Small intestine (tissue), 7 donors: ENCODE results near the gene COL6A3. TPM values are rescaled to one million over a fixed set of nuclear protein-coding genes. Genes with fewer than 3 reads are reported as not detected.
A peak's percentile ranks its signal among the peaks of the same experiment; 100 is the strongest.

Source experiments
- DNase-seq, 2 donors: peaks; one replicate each; pipeline versions ENCODE4 v3.0.0 to v3.0.0-alpha.2; 2013
- FAIRE-seq: peaks from 2 replicates; lab custom pipeline; 2012; peaks lifted over from hg19 to GRCh38; lab: Jason Lieb, UNC
- H3K27ac ChIP-seq, 3 donors: one replicate each; pipeline ENCODE4 v1.5.1; 2013; ENCODE audit warnings: low read length in 2 of 3, mild to moderate bottlenecking in 2 of 3, control low read depth in 1 of 3, inconsistent platforms in 1 of 3, low read depth in 1 of 3, moderate library complexity in 1 of 3
- H3K27me3 ChIP-seq, 3 donors: one replicate each; pipeline ENCODE4 v1.6.1; 2013; ENCODE audit warnings: low read length in 3 of 3, inconsistent platforms in 1 of 3; ENCODE audit not compliant: control insufficient read depth in 3 of 3, insufficient read depth in 3 of 3
- H3K36me3 ChIP-seq, 3 donors: one replicate each; pipeline ENCODE4 v1.6.1; 2013; ENCODE audit warnings: low read length in 3 of 3, inconsistent platforms in 1 of 3, low read depth in 1 of 3, mild to moderate bottlenecking in 1 of 3, moderate library complexity in 1 of 3; ENCODE audit not compliant: control insufficient read depth in 3 of 3, insufficient read depth in 2 of 3
- H3K4me1 ChIP-seq, 3 donors: one replicate each; pipeline ENCODE4 v1.6.1; 2013; ENCODE audit warnings: low read length in 2 of 3, inconsistent platforms in 1 of 3, low read depth in 1 of 3, mild to moderate bottlenecking in 1 of 3, moderate library complexity in 1 of 3; ENCODE audit not compliant: control insufficient read depth in 3 of 3, insufficient read depth in 2 of 3
- H3K4me3 ChIP-seq, 3 donors: one replicate each; pipeline ENCODE4 v1.5.1; 2013; ENCODE audit warnings: low read length in 3 of 3, control low read depth in 1 of 3, inconsistent platforms in 1 of 3, low read depth in 1 of 3, mild to moderate bottlenecking in 1 of 3, moderate library complexity in 1 of 3
- H3K9me3 ChIP-seq, 2 donors: one replicate each; pipeline ENCODE4 v1.6.1; 2013; ENCODE audit warnings: low read depth in 1 of 2, low read length in 1 of 2; ENCODE audit not compliant: control insufficient read depth in 2 of 2, insufficient read depth in 1 of 2
- WGBS, 3 donors: extraction: QIAGEN DNeasy Blood & Tissue Kit; methylation state at CpG; one replicate each; pipeline ENCODE4 v1.1.7; 2013; 5-methylcytosine and 5-hydroxymethylcytosine counted together
- polyA plus RNA-seq, 4 donors: library from polyadenylated mRNA; stranded (reverse) in 3 of 4; unstranded in 1 of 4; fragments of 200-250 nt in 3 of 4; fragments of 120-200 nt in 1 of 4; gene quantifications; one replicate each; pipeline versions ENCODE4 v1.2.1 to v1.2.3, GENCODE V29; 2013
- donor health status: healthy with polysubstance abuse.
- donor health status: control.
- donor health status: control.
- donor health status: Bipolar disorder and iron deficiency.
- donor health status: healthy.

The COL6A3 gene
- polyA plus RNA-seq, 4 donors = 0.89 to 92.4 (median 26.7) TPM

DNA sequence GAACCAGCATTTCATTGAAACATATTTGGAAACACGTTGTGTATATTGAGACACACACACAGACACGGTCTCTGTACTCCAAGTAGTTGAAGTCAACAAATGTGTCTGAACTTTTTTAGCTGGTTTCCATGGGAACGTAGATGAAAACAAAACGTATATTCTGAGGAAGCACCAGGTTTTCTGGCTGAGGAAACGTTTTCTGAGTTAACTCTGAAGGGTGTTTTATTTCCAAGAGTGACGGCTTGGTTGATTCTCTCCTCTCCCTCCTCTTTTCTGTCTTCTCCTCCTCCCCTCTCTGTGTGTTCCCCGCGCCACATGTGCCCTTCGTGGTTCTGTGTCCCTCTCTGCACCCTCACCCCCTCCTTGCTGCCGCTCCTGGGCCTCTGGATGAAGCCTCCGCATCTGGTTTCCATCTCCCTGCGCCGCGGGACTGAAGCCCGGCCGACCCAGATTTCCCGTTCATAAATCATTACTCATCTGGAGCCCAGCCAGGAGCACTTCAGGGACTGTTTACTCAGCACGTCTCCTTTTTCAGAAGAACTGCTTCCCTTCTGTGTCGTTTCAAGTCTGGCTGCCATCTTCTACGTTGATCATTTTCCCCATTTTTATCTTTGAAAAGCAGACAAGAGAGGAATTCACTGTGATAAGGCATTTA is 122.7 kb downstream of the COL6A3 start:
- WGBS, 3 donors = 3 to 4% (median 3%) methylated on average over 20 of the region's 20 CpGs

DNA sequence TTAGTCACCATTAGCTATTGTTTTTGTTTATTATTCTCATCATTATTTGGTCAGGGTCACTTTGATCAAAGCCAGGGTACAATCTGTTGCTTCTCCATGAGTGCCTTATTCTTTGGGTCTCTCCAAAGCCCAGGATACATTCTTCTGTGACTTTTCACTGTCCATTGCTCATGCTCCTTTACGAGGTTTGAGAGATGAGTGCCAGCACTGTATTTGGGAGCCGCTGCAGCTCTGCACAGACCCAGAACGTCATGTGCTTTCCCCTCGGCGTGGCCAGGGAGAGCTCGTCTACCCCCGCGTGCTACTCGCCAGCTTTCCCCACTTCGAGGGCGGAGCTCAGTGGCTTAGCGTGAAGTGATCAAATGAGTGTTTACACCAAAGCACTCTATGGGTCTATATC is 123.7 kb downstream of the COL6A3 start:
- WGBS, 3 donors = 62 to 79% (median 74%) methylated on average over 12 of the region's 12 CpGs
- Histone ChIP-seq H3K4me1 (peaks cover 0 to 28% (median 0%) of the 10 kb centered on the region in 3 donors), H3K27ac (peak overlapping the region in 2 of 3 donors; percentile 76 to 80), H3K36me3 (no peaks in the 10 kb centered on the region), H3K4me3 (no peak overlapping the region), H3K27me3 (no peaks in the 10 kb centered on the region), H3K9me3 (peaks cover 0 to 7% of the 10 kb centered on the region in 2 donors)
- no peak for FAIRE-seq
- DNase-seq = no peak

More for the DNA sequence above, 122.7 kb downstream of the COL6A3 start:
- peak overlapping the region in 1 of 3 donors; percentile 8 for H3K4me3 ChIP-seq
- DNase-seq (peak; percentile 92 to 95), FAIRE-seq (no peak)
- H3K27ac ChIP-seq = peak overlapping the region in 2 of 3 donors; percentile 80
- peaks cover 0 to 7% of the 10 kb centered on the region in 2 donors for H3K9me3 ChIP-seq
- peaks cover 0 to 28% (median 0%) of the 10 kb centered on the region in 3 donors for H3K4me1 ChIP-seq
- no peaks in the 10 kb centered on the region for H3K27me3 ChIP-seq
- no peaks in the 10 kb centered on the region for H3K36me3 ChIP-seq

DNA sequence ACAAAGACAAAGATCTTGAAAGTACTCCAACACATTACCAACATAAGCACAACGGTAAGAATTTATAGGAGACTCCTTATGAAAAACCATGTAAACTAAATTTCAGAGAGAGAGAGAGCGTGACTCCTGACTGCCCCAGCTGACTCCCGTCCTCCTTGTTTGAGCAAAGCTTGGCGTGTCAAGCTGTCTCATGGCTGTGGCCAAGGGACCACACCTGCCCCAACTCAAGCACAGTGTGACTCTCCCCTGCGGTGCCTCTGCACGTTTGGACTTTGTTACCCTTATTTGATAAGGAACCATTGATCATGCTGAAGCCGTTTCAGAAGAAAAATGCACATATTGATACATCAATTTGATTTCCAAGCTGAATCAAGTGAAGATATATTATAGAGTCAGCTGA is 124.8 kb downstream of the COL6A3 start:
- no peak for FAIRE-seq
- peak; percentile 75 to 90 for DNase-seq
- Histone ChIP-seq H3K36me3 (no peaks in the 10 kb centered on the region), H3K9me3 (peaks cover 0 to 5% of the 10 kb centered on the region in 2 donors), H3K27ac (peak overlapping the region in 1 of 3 donors; percentile 56), H3K27me3 (no peaks in the 10 kb centered on the region), H3K4me3 (no peak overlapping the region), H3K4me1 (peaks cover 0 to 28% (median 0%) of the 10 kb centered on the region in 3 donors)
- 16 to 58% (median 32%) methylated on average over 7 of the region's 7 CpGs for WGBS, 3 donors

DNA sequence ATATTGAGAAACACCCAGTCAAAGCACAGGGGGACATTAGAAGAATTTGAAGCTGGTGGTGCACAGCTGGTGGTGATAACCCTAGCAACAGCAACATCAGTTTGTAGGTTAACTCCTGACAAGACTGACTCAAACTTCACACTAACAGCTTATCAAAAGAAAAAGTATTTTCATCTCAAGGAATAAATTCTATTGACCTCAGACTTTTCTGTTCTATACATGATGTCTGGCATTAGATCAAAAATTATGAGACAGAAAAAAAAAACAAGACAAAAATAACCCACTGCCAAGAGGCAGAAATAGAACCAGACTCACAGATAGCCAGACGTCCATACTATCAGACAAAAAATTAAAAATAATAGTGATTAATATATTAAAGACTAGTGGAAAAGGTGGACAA is 126.1 kb downstream of the COL6A3 start:
- H3K36me3 ChIP-seq = no peaks in the 10 kb centered on the region
- H3K4me1 ChIP-seq = peaks cover 0 to 28% (median 0%) of the 10 kb centered on the region in 3 donors
- FAIRE-seq = no peak
- H3K9me3 ChIP-seq = peaks cover 0 to 5% of the 10 kb centered on the region in 2 donors
- WGBS, 3 donors = 82 to 90% (median 89%) methylated on average over 1 of the region's 1 CpG
- no peak for DNase-seq
- H3K27me3 ChIP-seq = no peaks in the 10 kb centered on the region
- H3K4me3 ChIP-seq = no peak overlapping the region
- no peak overlapping the region for H3K27ac ChIP-seq

DNA sequence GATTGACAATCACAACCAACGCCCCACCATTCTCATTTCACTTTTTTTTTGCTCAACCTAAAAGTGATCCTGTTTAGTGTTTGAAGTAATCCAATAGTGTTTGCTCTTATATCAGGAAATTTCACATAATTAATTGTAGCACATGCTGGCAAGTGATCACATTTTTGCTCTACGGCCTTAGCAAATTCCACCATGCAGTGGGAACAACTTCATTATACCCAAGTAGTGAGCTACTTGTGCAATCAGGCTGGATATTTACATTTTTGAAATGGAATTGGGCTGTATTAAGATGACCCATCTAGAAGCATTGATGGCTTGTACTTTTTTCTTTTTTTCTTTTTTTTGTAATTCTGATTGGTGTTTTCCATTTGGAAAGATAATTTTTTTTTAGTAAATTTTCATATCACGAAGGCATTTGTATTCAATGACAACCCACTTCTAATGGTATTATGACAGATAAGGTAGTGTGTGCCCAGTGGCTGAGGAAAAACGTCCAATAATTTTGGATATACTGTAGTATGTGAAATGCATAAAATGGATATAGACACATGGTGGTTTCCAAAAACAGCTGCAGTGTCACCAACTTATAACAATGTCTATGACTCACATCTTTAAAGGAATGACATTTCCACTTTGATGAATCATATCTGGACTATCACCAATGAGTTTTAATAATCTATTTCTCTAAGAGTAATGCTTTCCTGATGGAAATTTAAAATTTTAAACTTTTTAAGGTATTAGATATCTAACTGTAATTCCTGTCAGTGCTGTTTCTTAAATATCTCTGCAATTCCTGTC is 130.6 kb downstream of the COL6A3 start:
- no peak overlapping the region for H3K27ac ChIP-seq
- peaks cover 0 to 2% (median 0%) of the 10 kb centered on the region in 3 donors for H3K4me1 ChIP-seq

DNA sequence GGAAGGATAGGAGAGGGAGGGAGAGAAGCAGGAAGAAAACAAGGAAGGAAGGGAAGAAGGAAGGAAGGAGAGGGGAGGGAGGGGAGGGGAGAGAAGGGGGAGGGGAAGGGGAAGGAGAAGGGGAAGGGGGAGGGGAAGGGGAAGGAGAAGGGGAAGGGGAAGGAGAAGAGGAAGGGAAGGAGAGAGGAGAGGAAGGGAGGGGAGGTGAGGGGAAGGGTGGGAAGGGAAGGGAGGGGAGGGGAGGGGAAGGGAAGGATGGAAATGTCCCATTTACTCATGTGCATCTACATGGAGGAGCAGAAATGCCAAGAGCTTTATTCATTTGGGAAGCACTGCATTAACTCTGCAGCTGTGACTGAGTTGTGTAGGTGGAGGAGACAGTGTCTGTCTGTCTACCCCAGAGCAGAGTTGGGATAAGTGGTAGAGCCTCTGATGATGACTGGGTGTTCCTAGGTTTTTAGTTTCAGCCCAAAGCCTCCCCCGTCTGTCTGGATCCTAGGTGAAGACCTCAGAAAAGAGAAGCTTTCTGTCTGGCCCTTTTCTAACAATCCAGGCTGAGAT is 131.3 kb downstream of the COL6A3 start:
- no peak overlapping the region for H3K27ac ChIP-seq
- H3K4me1 ChIP-seq = peaks cover 0 to 2% (median 0%) of the 10 kb centered on the region in 3 donors
- no peak for FAIRE-seq
- H3K27me3 ChIP-seq = no peaks in the 10 kb centered on the region
- WGBS, 3 donors = 71 to 75% (median 73%) methylated on average over 1 of the region's 1 CpG
- DNase-seq = no peak
- no peak overlapping the region for H3K4me3 ChIP-seq
- H3K9me3 ChIP-seq = peaks cover 0 to 5% of the 10 kb centered on the region in 2 donors
- H3K36me3 ChIP-seq = no peaks in the 10 kb centered on the region

More for the DNA sequence above, 130.6 kb downstream of the COL6A3 start:
- peaks cover 0 to 5% of the 10 kb centered on the region in 2 donors for H3K9me3 ChIP-seq
- FAIRE-seq (no peak), DNase-seq (no peak)
- no peaks in the 10 kb centered on the region for H3K36me3 ChIP-seq
- H3K27me3 ChIP-seq = no peaks in the 10 kb centered on the region
- no peak overlapping the region for H3K4me3 ChIP-seq
- WGBS, 3 donors = 70 to 78% (median 71%) methylated on average over 4 of the region's 4 CpGs

DNA sequence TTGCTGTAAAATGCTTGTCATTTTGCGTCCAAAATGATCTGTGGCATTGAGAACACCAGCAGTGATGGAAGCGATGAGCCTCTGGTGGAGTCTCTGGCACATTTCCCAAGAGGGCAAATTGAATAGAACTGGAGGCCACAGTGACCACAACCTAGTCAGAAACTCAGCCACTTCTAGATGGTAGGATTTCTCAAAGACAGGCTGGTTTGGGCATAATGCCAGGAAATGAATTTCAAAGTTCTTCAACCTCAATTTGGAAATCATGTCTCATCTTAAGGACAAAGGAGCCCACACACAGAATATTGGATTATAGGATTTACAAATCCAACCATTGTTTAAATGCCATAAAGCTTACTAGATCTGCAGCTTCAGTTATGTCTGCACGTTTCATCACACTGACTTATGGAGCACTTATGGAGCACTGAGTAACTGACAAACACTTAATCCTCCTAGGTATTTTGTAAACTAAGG is 132.1 kb downstream of the COL6A3 start:
- H3K4me3 ChIP-seq = no peak overlapping the region
- DNase-seq (no peak), FAIRE-seq (no peak)
- 57 to 69% (median 66%) methylated on average over 3 of the region's 3 CpGs for WGBS, 3 donors
- H3K9me3 ChIP-seq = peaks cover 0 to under 1% of the 10 kb centered on the region in 2 donors
- H3K4me1 ChIP-seq = peaks cover 0 to 2% (median 0%) of the 10 kb centered on the region in 3 donors
- H3K27ac ChIP-seq = peak overlapping the region in 1 of 3 donors; percentile 13
- H3K27me3 ChIP-seq = no peaks in the 10 kb centered on the region
- no peaks in the 10 kb centered on the region for H3K36me3 ChIP-seq

DNA sequence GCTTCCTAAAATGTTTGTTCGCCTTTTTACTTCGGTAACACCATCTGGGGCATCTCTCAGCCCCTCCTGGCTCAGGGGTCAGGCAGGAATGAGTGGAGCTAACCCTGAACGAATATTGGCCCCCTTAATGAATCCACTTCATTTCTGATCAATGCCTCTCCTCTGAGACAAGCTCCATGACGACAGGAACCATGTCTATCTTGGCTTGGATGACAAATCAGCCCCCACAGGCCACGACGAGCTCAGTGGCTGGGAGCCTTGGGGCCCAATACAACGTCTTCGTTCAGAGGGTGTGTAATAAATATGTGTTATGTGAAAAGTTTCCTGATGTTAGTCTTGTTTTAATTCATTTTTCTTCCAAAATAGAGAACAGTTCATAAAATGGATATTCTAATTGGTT is 133.0 kb downstream of the COL6A3 start:
- Histone ChIP-seq H3K4me1 (peaks cover 0 to 2% (median 0%) of the 10 kb centered on the region in 3 donors), H3K4me3 (no peak overlapping the region), H3K36me3 (no peaks in the 10 kb centered on the region), H3K27ac (peak overlapping the region in 1 of 3 donors; percentile 81), H3K27me3 (no peaks in the 10 kb centered on the region), H3K9me3 (no peaks in the 10 kb centered on the region)
- 79 to 89% (median 80%) methylated on average over 8 of the region's 8 CpGs for WGBS, 3 donors
- DNase-seq (no peak), FAIRE-seq (no peak)
